Stimulated activated CD4-positive, alpha-beta T cell treated with anti-CD3 and anti-CD28 coated beads, Interleukin-1b, Interleukin-23, amount 100 ng/mL, for 4 hours (primary cell): ENCODE results near the gene ARHGAP40.

Source experiments
- DNase-seq, 2 donors: peaks; one replicate each; pipeline ENCODE4 v3.0.0-alpha.2; 2020; ENCODE audit warnings: low read depth in 2 of 2

The ARHGAP40 gene

DNA sequence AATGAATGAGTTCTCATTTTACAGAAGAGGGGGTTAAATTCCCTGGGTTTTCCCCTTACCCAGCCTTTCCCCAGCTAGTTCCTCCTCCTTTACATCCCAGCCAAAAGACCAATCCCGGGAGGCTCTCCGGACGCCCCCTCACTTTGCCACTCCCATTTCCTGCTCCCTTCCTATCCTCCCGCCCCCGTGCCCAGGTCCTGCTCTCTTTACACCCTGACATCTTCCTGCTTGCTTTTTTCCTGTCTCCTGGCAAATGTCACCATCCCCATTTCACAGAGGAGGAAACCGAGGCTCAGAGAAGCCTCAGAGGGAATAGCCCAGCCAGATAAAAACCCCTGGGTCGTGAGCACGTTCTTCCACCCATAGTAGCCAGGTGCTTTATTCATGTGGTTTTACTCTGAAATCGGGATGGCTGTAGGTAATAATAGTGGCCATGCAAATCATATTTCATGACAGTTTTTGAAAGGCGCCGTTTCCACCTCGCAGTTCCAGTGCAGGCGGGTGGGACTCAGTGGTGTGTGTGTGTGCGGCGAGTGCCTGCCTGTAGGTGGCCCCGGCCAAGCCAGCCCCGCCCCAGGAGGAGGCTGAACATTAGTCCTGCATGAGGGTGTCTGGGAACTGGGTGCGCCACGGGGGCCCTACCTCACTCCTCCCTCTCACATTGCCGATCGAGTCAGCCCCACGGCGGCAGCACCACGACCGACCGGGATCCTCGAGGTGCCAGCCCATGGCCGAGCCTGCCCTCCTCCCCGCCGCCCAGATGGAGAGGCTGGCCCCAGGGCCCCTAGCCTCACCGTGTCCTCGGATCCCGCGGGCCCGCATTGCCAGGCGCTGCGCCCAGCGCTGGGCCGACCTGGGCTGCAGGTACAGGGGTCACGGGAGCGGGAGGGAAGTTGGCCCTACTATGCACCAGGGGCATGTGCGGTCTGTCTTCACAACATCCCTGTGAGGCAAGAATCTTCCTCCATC is at the start of gene ARHGAP40:
ARHGAP40 (plus strand) TSS at position 594 of the 969 bp plus-strand sequence.
- DNase-seq: peak in 1 of 2 donors; percentile 17

DNA sequence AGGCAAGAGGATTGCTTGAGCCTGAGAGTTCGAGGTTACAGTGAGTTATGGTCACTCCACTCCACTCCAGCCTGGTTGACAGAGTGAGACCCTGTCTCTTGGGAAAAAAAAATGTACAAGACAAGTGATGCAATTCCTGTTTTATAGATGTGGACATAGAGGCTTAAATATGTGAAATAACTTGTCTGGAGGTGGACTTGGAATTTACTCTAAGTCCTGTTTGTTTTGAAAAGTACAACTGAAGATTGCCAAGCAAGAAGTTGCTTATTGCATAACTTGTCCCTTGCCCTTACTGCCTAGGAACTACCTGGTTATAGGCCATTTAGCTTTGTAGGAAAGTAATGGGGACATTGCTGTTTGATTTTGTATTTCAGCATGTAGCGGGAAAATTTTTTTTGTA is 46.6 kb upstream of the ARHGAP40 start:
- DNase-seq: no peak

- DNase-seq: no peak
These were observed 46.2 kb upstream of the ARHGAP40 start for GRCh38 chr20:38555395-38555794.

DNA sequence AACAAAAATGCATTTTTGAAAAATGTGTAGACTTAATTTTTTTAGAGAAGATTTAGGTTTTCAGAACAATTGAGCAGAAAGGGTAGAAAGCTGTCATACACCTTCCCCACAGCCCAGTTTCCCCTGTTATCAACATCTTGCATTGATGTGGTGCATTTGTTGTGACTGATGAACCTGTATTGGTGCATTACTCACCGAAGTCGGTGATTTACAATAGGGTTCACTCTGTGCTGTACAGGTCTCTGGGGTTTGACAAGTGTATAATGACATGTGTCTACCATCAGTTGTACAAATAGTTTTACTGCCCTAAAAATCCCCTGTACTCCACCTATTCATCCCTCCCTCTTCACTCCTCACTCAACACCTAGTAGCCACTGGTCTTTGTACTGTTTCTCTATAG is 44.4 kb upstream of the ARHGAP40 start:
- DNase-seq: no peak

GRCh38 chr20:38558596-38559360 is 42.8 kb upstream of the ARHGAP40 start:
- DNase-seq: no peak

DNA sequence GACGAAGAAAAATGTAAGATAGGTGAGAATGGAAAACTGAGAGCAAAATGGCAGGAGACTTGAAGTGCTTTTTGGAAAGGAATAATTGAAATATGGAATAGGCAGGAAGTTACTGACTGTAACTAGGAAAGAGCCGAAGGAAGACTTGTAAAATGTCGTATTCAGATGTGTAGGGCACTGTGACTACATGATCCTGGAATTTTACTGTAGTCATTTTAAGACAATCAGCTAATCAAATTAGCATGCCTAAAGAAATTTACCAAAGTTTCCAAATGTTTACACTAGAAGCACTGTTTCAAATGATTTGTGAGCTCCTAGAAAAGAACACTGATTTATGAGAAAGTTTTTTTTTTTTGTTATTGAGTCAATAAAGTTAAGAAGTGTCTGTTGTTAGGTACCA is 41.8 kb upstream of the ARHGAP40 start:
- DNase-seq: no peak

- DNase-seq: no peak
These were observed 37.7 kb upstream of the ARHGAP40 start for GRCh38 chr20:38563802-38564431.

DNA sequence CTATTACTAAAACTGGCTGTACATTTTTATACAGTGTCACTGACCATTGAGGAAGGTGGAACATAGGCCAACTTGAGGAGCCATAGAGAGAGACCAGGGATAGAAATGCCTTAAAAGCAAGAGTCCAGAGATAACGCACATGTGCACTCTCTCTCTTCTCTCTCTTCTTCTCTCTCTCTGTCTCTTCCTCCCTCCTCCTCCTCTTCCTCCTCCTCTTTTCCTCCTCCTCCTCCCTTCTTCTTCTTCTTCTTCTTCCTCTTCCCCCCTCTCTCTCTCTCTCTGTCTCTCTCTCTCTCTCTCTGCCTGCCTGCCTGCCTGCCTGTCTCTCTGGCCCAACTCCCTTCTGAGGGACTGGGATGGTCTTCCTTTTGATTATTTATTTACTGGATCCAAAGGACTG is 36.9 kb upstream of the ARHGAP40 start:
- no peak for DNase-seq

DNA sequence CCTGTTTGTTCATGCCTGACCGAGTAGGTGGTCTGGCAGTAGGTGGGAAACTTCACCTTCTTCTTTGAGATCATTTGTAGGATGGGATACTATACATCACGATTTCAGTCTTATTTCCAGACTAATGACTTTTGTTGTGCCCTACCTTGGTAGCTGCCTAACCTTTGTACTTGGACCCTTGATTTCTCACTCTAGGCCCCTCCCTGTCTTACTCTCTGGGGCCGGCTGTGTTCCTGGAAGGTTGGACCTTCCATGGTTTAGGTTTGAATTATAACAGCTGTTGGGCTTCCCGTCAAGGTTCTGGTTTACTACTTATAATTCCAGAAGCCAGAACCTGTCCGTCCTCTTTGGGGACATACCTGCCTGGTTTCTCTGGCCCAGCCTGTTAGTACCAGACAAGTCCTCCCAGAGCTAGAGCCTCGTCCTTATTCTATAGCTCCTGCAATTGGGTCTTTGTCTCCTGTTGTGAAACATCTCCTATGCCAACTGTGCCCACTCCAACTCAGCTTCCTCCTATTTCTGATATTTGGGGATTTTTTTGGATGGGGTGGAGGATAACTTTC is 35.5 kb upstream of the ARHGAP40 start:
- no peak for DNase-seq

DNA sequence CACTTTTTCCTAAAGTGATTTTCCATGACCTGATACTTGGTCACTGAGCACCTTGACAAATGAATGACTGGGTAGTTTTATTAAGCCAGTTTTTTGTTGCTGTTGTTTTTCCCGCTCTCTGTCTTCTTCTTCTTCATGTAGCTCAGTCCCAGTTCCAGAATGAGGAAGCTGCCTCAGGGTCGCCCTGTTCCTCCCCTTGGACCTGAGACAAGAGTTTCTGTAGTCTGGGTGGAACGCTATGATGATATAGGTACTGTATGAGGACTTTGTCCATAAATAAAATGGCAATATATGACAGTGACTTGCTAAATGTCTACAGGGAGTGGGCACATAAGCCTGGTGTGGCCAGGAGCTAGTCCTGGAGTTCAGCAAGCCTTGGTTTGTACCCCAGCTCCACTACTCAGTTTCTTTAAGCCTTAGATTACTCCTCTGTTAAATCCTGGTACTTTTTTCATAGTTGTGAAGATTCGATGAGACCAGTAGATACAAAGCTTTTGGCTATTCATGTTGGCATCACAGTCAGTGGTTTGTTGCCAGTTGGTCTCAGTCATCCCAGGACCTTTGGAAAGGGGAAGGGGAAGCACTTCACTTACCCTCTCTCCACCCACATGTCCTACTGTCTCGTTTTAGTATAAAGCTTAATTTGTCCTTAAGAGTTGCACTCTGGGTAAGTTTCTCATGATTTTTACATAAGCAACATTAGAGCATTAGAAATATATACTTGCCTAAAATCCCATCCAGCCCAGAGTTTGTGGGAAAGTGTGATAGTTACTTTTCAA is 31.7 kb upstream of the ARHGAP40 start:
- no peak for DNase-seq

DNA sequence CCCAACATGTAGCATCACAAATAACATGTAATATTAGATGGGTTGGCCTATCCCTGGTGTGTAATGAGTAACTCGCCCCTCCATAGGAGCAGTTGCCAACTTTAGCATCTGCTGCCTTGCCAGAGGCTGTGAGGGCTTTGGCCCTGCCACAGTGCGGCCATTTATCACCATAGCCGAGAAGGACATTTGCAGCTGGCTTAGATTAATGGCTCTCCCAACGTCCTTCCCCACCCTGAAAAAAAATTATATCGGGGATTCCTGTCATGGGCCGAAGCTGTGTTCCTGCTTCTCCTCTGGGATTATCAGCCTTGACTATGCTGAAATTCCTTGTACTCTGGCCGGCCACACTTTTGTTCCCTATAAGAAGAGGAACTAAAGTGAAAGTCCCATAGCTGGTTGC is 28.2 kb upstream of the ARHGAP40 start:
- no peak for DNase-seq

- no peak for DNase-seq
These were observed 22.2 kb upstream of the ARHGAP40 start for GRCh38 chr20:38579219-38579910.

GRCh38 chr20:38579921-38580320 is 21.7 kb upstream of the ARHGAP40 start:
- no peak for DNase-seq

DNA sequence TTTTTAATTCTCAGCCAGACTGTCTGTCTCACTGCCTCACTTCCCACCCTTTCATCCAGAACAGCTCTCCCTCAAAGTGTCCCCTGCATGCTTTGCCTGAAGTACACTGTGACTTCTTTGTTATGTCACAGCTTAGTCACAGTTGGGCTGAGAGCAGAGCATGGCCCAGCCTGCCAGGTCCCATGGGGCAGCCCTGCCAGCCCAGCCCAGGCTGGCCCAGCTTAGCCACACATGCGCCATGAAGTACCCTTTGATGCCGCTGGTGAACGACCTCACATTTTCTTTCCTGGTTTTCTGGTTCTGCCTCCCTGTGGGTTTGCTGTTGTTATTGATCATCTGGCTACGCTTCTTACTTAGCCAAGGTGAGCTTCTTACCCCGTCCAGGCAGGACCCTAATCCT is 20.6 kb upstream of the ARHGAP40 start, which contains the start of gene ADIG:
ADIG (plus strand) TSS at position 185 of the 400 bp plus-strand sequence; CDS start at position 239, 54 bp downstream.
- no peak for DNase-seq

DNA sequence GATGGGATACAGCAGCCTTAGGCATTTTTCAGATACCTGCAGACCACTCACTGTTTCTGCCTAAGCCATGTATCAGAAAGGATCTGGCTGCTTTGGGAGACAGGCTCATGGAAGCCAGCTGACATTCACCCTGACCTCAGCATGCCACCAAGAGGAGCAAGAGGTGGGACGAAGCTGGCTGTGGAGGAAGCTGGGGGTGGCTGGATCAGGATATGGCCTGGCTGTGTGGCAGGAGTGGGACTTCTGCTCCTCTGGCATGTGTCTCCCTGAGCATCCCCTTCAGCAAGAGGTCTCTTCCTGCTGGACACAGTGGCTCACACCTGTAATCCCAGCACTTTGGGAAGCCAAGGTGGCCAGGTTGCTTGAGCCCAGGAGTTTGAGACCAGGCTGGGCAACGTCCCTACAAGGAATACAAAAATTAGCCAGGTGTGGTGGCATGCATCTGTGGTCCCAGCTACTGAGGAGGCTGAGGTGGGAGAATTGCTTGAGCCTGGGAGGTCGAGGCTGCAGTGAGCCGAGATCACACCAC is 19.7 kb upstream of the ARHGAP40 start:
- DNase-seq: no peak

DNA sequence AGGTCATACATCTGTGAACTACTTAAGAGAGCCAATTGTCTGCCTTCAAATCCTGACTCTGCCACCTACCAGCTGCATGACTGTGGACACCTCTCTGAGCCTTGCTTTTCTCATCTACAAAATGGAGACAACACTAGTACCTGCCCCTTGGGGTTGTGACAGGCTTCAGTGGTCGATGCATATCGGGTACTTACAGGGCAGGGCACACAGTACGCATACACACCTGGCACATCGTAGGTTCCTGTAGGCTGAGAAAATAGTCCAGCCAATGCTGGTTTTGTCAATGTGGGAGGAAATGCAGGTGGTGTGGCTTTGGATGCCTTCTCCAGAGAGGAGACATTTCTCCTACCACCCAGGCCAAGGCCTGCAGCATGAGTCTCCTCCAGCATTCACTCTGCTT is 18.3 kb upstream of the ARHGAP40 start:
- no peak for DNase-seq

DNA sequence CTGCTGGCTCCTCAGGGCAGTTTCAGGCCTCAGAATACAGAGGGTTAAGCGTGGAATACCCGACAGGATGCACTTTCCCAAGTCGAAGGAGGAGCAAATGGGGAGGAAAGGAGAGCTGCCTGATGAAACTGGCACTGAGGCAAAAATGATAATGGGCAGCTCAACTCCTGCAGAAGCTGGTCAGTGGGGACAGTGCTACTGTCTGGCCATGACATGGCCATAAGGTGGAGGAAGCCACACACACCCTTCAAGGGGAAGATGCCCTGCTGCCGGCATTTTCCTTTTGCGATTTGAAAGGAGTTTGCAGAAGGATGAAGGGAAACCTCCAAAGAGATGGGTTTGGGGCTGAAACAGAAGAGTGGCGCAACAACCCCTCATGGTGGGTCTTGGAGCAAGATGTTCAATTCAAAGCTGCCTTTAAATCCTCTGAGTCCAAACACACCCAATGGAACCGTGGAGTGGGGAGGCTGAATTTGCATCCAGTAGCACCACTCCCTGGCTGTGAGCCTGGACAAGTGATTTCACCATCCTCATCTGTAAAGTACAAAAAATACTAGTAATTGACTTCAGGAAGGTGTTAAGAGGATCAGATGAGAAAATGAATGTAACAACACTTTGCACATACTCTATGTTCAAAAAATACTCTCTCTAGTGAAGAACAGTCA is 17.4 kb upstream of the ARHGAP40 start:
- DNase-seq: no peak

DNA sequence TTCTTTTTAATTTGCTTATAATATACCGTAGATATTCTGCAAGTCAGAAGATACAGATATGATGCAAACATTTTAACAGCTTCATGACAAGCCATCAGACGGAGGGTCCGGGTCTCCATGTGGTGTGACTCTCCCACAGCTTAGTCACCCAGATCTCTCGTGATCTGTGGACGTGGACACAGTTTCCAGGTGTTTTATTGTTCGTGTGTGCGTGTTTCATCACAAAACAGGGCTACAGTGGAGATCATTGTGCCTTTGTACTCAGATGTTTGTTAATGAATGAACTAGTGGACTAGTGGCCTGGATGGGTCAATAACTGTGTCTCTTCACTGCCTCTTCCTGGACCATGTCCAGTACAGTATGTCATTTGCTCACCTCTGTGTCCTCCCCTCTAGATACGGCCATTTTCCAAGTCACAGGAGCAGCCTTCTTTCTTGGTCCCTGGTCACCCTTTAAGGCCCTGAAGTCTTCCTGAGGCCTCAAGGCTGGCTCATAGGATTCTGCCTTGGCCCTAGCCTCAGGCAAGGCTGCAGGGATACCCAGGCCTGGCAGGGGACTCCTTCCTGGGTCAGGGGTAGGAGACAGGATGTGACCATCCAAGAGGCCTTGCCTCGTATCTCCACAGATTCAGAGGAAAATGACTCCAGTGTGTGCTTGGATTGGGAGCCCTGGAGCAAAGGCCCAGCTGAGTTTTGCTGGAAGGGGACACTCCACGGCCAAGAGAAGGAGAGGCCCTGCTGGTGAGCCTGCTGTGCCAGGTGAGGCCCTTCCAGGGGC is 16.0 kb upstream of the ARHGAP40 start:
- no peak for DNase-seq

GRCh38 chr20:38586181-38586525 is 15.5 kb upstream of the ARHGAP40 start:
- DNase-seq: no peak
